GM21390 (cell line): ENCODE results near the gene DDX39B.
"Not testable (repeated sequence)": the region's sequence is repeated elsewhere in the genome, so short reads cannot be mapped to it uniquely, and the experiment has no call there.

ENCODE experiments used
- ATAC-seq: cut with Tn5 transposase; IDR thresholded peaks from one replicate; pipeline ENCODE4 v1.9.1; 2021; ENCODE audit not compliant: unreplicated experiment

The DDX39B gene

DNA sequence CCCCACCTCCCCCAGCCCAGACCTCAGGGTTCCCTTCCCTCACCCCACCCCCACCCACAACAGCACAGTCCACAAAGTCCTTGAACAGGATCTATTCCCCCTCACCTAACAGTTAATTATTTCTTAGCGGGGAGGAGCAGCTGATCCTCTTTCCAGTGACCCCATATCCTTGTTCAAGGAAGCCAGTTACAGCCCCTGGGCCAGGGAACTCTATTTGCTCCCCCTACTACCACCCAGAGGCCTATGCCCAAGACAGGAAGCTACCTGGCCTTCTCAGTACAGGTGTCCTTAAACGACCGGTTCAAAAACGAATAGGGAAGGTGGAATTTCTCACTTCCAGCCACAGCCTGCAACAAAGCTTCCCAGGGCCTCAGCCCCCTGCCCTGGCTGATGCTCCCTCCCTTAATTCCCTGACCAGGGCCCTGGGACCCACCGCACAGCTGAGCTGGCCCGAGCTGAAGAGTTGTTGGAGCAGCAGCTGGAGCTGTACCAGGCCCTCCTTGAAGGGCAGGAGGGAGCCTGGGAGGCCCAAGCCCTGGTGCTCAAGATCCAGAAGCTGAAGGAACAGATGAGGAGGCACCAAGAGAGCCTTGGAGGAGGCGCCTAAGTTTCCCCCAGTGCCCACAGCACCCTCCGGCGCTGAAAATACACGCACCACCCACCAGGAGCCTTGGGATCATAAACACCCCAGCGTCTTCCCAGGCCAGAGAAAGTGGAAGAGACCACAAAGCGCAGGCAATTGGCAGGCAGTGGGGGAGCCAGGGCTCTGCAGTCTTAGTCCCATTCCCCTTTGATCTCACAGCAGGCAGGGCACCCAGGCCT is 12.3 kb downstream of the DDX39B start:
- ATAC-seq: no peak

- ATAC-seq: no peak
Measured at GRCh38 chr6:31528821-31529328, 12.9 kb downstream of the DDX39B start, which contains the start of gene MCCD1. MCCD1 (plus strand) TSS chr6:31528962; CDS start chr6:31529015, 53 bp downstream.

- no peak for ATAC-seq
Measured at GRCh38 chr6:31528307-31528777, 13.5 kb downstream of the DDX39B start.

DNA sequence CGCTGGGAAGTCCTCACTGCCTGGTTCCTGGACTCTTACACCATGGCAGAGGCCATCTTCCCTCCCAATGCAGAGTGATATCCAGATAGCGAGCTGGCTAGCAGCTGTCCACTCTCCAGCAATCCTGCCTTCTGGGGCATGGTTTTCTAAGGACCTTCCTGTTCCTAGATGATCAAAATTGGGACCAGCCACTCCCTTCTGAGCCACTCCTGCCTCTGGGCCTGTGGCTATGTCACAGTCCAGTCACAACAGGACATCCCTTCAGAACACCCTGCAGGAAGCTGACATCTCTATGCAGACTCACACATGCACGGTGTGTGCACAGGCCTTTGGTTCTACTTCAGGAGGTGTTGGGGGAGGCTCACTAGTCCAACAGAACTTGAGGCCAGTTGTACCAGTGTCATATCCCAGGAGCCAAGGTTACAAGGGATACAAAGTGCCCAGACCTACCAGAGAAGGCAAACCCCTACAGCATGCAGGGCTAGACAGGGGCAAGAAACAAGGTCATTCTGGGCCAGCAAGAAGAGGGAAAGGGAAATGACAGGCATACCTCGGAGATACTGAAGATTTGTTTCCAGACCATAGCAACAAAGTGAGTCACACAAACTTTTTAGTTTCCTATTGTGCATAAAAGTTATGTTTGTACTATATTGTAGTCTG is 15.7 kb downstream of the DDX39B start:
- ATAC-seq: no peak

DNA sequence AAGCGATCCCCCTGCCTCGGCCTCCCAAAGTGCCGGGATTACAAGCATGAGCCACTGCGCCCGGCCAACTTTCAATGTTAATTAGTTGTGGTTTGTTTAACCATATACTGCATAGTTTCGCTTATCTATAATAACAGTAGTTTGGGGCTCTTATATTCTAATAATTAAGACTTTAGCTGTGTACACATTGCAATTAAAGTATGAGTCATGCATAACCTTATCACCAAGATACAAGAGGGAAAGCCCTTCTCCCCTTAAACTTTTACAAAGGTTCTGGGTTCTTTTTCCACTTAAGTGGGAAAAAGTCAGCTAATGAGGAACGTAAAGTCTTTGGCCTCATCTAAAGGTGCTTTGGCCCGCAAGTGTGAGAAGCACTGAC is 16.3 kb downstream of the DDX39B start:
- no peak for ATAC-seq

- ATAC-seq: no peak
Measured at GRCh38 chr6:31521835-31522234, 20.0 kb downstream of the DDX39B start.

GRCh38 chr6:31513456-31514165 is 28.2 kb downstream of the DDX39B start:
- ATAC-seq: no peak

DNA sequence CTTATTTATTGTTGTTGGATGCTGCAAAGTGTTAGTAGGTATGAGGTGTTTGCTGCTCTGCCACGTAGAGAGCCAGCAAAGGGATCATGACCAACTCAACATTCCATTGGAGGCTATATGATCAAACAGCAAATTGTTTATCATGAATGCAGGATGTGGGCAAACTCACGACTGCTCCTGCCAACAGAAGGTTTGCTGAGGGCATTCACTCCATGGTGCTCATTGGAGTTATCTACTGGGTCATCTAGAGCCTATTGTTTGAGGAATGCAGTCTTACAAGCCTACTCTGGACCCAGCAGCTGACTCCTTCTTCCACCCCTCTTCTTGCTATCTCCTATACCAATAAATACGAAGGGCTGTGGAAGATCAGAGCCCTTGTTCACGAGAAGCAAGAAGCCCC is 31.8 kb downstream of the DDX39B start:
- ATAC-seq: no peak

- not testable (repeated sequence) for ATAC-seq
Measured at GRCh38 chr6:31509036-31509435, 32.8 kb downstream of the DDX39B start.

DNA sequence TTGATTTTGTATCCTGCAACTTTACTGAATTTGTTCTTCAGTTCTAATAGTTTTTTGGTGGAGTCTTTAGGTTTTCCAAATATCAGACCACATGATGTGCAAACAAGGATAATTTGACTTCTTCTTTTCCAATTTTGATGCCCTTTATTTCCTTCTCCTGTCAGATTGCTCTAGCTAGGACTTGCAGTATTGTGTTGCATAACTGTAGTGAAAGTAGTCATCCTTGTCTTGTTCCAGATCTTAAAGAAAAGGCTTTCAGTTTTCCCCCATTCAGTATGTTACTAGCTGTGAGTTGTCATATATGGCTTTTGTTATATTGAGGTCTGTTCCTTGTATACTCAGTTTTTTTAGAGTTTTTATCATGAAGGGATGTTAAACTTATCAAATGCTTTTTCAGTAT is 39.2 kb downstream of the DDX39B start:
- ATAC-seq: no peak

GRCh38 chr6:31499648-31500047 is 42.2 kb downstream of the DDX39B start:
- not testable (repeated sequence) for ATAC-seq

DNA sequence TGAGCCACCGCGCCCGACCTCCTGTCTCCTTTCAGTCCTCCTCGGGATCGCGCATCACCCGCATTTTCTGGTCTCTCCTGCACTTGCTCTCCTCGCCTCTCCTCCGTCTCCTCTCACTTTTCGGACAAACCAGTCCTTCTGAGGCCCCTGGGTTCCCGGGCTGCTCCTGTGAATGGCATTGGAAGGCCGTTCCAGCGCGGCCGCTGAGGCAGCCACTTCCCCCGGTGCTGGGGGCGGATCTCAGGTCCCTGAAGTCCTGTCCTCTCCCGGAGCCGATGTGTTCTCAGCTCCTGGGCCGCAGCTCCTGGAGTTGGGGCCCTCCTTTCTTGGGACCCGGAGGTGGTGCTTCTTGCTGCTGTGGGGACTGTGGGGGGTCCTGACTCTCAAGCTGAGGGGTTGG is 43.1 kb downstream of the DDX39B start:
- no peak for ATAC-seq

DNA sequence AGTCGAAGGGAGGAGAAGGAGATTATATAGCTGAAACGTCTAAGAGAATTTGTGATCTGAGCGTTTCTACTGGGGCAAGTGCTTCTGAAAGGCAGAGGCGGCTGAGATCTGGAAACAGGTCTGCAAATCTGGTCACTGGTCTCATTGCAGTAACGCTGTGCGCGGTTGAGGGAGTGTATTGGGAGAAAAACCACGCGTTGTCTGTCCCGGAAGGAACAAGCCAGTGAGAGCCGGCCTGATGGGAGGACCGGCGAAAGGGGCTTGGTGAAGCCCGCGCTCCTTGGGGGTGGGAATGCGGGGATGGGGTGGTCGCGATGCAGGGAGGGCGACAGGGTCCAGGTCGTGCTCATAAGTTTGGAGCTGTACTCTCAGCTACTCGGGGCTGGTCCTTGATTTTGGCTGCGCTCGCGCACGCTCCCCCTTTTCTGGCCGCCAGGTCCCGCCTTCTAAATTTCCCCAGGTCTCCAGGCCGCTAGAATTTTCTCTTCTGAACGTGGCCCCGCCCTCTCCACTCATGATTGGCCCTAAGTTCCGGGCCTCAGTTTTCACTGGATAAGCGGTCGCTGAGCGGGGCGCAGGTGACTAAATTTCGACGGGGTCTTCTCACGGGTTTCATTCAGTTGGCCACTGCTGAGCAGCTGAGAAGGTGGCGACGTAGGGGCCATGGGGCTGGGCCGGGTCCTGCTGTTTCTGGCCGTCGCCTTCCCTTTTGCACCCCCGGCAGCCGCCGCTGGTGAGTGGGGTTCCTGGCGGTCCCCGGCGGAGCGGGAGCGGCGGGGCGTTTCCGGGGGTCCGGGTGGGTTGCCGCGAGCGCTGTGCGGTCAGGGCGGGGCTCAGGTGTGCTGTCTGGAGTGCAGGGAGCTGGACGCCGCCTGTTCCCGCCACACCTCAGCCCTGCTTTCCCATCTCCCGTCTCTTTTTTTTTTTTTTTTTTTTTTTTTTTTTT is 44.0 kb downstream of the DDX39B start, which contains the start of gene MICB:
TSS of gene MICB (plus strand) at position 615 of the 946 bp plus-strand sequence. CDS start at position 664, 49 bp downstream.
- peak; percentile 44 for ATAC-seq

DNA sequence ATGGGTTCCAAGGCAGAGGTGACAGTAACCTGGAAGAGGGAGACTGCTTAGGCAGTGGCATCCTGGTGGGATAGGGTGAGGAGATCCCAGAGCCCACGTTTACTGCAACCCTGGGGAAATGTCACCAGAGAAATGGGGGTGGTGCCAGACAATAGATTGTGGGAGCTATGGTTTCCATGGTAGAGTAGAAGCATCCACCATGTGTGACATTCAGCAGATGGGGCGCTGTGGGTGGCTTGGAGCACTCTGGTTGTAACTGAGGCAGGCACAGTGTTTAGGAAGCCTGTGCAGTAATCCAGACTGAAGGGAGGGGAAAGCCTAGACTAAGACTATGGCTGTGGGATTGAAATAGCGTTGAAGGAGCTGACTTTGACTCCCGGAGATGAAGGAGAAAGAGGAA is 45.0 kb downstream of the DDX39B start:
- ATAC-seq: not testable (repeated sequence)

GRCh38 chr6:31495580-31495979 is 46.2 kb downstream of the DDX39B start:
- ATAC-seq: no peak

DNA sequence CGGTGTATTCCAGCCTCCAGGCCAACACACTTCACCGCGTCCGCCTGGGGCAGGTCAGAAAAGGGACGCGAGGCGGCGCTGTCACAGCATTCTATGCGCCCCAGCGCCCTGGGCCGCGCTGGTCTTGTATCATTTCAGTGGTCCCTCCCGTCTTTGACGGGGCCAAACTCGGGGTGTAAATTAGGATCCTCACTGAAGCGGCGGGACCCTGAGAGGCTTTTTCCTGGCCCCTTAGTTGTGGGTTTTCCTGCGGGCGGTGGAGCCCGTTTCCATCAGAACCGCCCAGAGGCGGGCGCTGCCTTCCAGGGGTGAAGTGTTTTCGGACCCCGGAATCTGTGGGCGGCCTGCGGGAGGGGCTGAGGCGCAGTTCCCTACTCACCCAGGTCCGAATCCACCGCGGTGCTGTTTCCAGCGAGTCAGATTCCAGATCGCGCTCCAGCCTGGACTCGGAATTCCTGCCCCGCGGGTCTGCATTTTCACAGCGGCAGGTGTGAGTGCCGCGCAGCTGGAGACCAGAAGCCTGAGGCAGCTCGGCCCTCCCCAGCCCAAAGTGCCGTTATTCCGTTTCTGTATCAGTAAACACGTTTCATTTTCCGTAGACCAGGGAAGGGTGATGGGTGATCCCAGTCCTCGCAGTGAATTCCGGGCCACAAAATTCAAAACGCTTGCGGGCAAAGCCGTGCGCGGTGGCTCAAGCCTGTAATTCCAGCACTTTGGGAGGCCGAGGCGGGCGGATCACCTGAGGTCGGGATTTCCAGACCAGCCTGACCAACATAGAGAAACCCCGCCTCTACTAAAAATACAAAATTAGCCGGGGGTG is 47.7 kb downstream of the DDX39B start:
- no peak for ATAC-seq

- ATAC-seq: not testable (repeated sequence)
Measured at GRCh38 chr6:31493550-31493874, 48.3 kb downstream of the DDX39B start.

DNA sequence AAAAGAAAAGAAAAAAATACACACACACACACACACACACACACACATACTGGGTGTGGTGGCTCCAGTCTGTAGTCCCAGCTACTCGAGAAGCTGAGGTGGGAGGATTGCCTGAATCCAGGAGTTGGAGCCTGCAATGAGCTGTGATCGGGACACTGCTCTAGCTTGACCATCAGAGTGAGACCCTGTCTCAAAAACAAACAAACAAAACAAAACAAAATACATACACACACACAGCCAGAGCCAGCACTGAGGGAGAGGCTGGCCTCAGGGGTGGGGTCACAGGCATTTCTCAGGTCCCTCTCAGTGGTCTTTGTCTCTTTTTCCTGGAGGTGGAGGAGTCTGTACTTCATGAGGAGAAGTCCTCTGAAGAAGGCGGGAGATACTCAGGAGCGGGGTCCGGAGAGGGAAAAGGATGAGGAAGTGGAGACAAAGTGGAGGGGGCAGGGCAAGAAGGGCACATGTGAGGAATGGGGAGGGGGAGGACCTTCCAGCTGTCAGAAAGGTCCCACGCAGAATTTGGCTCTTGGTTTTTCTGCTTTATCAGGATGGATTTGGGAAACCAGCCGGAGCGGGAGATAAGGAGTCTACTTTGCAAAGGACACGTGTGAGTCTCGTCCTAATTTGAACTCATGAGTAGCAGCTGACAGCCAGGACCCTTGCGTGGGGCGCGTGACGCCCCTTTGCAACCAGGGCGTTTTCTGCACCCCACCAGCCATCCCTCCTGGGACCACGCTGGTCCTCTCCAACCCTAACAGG is 51.5 kb downstream of the DDX39B start:
- no peak for ATAC-seq

GRCh38 chr6:31489086-31489485 is 52.7 kb downstream of the DDX39B start:
- ATAC-seq: no peak
